Parathyroid adenoma (tissue), 2 donors: ENCODE data around the gene EDDM13.

ENCODE experiments used
- H2AFZ ChIP-seq: fragments of 300-600 bp; sonication (generic); one replicate; pipeline ENCODE4 v1.7.0; 2017; ENCODE audit warnings: antibody characterized with exemption, mild to moderate bottlenecking
- H3K27ac ChIP-seq: fragments of 300-600 bp; sonication (generic); one replicate; pipeline ENCODE4 v1.7.0; 2017
- H3K27me3 ChIP-seq: fragments of 300-600 bp; sonication (generic); one replicate; pipeline ENCODE4 v1.7.0; 2017; ENCODE audit warnings: low read length; ENCODE audit not compliant: control insufficient read depth, insufficient read depth
- H3K36me3 ChIP-seq: fragments of 300-600 bp; sonication (generic); one replicate; pipeline ENCODE4 v1.7.0; 2017; ENCODE audit warnings: low read length; ENCODE audit not compliant: control insufficient read depth, insufficient read depth
- H3K4me1 ChIP-seq: fragments of 300-600 bp; sonication (generic); one replicate; pipeline ENCODE4 v1.7.0; 2017; ENCODE audit warnings: control low read depth
- H3K4me2 ChIP-seq: fragments of 300-600 bp; sonication (generic); one replicate; pipeline ENCODE4 v1.7.0; 2017; ENCODE audit warnings: low read length
- H3K4me3 ChIP-seq: fragments of 300-600 bp; sonication (generic); one replicate; pipeline ENCODE4 v1.7.0; 2017; ENCODE audit warnings: low read depth, low read length
- H3K79me2 ChIP-seq: fragments of 300-600 bp; sonication (generic); one replicate; pipeline ENCODE4 v1.7.0; 2017; ENCODE audit warnings: control low read depth
- H3K9ac ChIP-seq: fragments of 300-600 bp; sonication (generic); one replicate; pipeline ENCODE4 v1.7.0; 2017; ENCODE audit warnings: mild to moderate bottlenecking
- H3K9me3 ChIP-seq: fragments of 300-600 bp; sonication (generic); one replicate; pipeline ENCODE4 v1.7.0; 2017; ENCODE audit warnings: low read length; ENCODE audit not compliant: control insufficient read depth
- CTCF ChIP-seq: fragments of 300-600 bp; sonication (generic); IDR thresholded peaks from one replicate; pipeline ENCODE4 v1.7.0; 2017; ENCODE audit warnings: antibody characterized with exemption, mild to moderate bottlenecking
- donor health status: primary hyperparathyroidism.

EDDM13 gene

DNA sequence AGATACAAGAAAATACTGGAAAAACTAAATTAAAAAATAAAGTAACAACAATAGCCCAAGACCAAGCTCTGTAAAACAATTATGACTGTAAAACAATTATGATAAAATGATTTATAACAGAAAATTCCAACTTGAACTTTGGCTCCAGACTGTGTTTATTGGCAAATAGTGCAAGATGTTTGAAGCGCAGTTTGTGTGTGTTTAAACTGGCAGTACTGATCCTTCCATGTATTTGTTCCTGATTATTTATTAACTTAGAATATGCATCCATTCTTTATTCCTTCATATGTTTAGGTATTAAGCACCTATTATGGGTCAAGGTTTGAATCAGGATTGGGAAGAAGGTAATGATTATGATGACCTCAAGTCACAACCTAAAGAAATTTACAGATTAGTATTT lies 83.0 kb downstream of the EDDM13 start:
- H3K27me3 ChIP-seq = no peaks in the 10 kb centered on the region
- no peaks in the 10 kb centered on the region for H3K9me3 ChIP-seq
- H3K4me1 ChIP-seq = no peaks in the 10 kb centered on the region
- H3K27ac ChIP-seq = no peak overlapping the region
- no peak overlapping the region for H2AFZ ChIP-seq
- H3K4me2 ChIP-seq = no peak overlapping the region
- no peaks in the 10 kb centered on the region for H3K79me2 ChIP-seq
- H3K4me3 ChIP-seq = no peak overlapping the region
- H3K9ac ChIP-seq = no peak overlapping the region
- no peaks in the 10 kb centered on the region for H3K36me3 ChIP-seq
- no peak for TF ChIP-seq CTCF

DNA sequence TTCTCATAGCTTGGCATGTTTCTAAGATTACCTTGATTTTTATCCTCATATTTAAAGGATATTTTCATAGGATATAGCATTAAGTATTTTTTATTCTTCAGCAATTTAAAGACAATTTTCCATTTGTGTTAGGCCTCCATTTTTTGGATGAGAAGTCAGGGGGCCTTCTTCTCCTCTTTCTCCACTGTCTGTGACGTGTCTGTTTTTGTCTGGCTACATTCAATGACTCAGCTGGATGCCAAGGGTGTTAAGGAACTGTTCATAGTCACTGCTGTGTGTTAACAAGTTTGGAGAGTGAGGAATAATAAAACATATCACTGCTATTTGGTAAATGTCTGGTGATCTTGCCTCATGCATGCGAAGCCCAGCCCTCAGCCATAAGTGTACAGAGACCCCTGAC lies 84.4 kb downstream of the EDDM13 start:
- Histone ChIP-seq H3K4me2 (no peak overlapping the region), H3K9me3 (no peaks in the 10 kb centered on the region), H3K4me1 (no peaks in the 10 kb centered on the region), H2AFZ (no peak overlapping the region), H3K79me2 (no peaks in the 10 kb centered on the region), H3K4me3 (no peak overlapping the region), H3K36me3 (no peaks in the 10 kb centered on the region), H3K27ac (no peak overlapping the region), H3K9ac (no peak overlapping the region), H3K27me3 (no peaks in the 10 kb centered on the region)
- TF ChIP-seq CTCF = no peak
